T-helper 17 cell (primary cell): ENCODE data around the gene TBC1D1. TPM values are rescaled to one million over a fixed set of nuclear protein-coding genes. Genes with fewer than 3 reads are reported as not detected.

ENCODE experiments used
- ATAC-seq: fragments of 150-1000 bp; cut with Tn5 transposase; 2 replicates; pipeline ENCODE4 v1.10.0; 2021; ENCODE audit warnings: mild to moderate bottlenecking, moderate library complexity
- DNase-seq, 3 donors: peaks; one replicate each; pipeline versions ENCODE4 v3.0.0 to v3.0.0-alpha.2; 2020 to 2021
- H3K9me3 ChIP-seq: one replicate; pipeline ENCODE4 v1.7.0; 2013; ENCODE audit warnings: low read length, mild to moderate bottlenecking; ENCODE audit not compliant: control insufficient read depth, poor library complexity, severe bottlenecking
- H3K27ac Mint-ChIP-seq: one replicate; pipeline ENCODE4 v1.8.0; 2022; ENCODE audit warnings: mild to moderate bottlenecking, moderate library complexity, mixed read lengths
- H3K27me3 Mint-ChIP-seq: one replicate; pipeline ENCODE4 v1.8.0; 2022; ENCODE audit warnings: mixed read lengths
- H3K36me3 Mint-ChIP-seq: one replicate; pipeline ENCODE4 v1.8.0; 2022; ENCODE audit warnings: low read depth, mixed read lengths
- H3K4me1 Mint-ChIP-seq: one replicate; pipeline ENCODE4 v1.8.0; 2022; ENCODE audit warnings: mild to moderate bottlenecking, mixed read lengths
- H3K4me3 Mint-ChIP-seq: one replicate; pipeline ENCODE4 v1.8.0; 2022; ENCODE audit warnings: mild to moderate bottlenecking, moderate library complexity, mixed read lengths
- total RNA-seq, 4 donors: library from RNA in 2 of 4; stranded (reverse) in 2 of 4; gene quantifications; one replicate each; pipeline ENCODE4 v1.2.3 and lab custom pipeline; 2022 to 2026

The TBC1D1 gene
- total RNA-seq, 2 donors from 2014 or later, result 45.5 to 51.1 TPM

- Mint-ChIP-seq H3K4me3 (no peak overlapping the region), H3K36me3 (no peaks in the 10 kb centered on the region), H3K4me1 (peaks cover 29% of the 10 kb centered on the region), H3K27me3 (no peaks in the 10 kb centered on the region), H3K27ac (peak overlapping the region; percentile 86)
- H3K9me3 ChIP-seq, result no peaks in the 10 kb centered on the region
- ATAC-seq (no peak), DNase-seq (no peak)
Measured at GRCh38 chr4:38176165-38176564, 285.3 kb downstream of the TBC1D1 start.

DNA sequence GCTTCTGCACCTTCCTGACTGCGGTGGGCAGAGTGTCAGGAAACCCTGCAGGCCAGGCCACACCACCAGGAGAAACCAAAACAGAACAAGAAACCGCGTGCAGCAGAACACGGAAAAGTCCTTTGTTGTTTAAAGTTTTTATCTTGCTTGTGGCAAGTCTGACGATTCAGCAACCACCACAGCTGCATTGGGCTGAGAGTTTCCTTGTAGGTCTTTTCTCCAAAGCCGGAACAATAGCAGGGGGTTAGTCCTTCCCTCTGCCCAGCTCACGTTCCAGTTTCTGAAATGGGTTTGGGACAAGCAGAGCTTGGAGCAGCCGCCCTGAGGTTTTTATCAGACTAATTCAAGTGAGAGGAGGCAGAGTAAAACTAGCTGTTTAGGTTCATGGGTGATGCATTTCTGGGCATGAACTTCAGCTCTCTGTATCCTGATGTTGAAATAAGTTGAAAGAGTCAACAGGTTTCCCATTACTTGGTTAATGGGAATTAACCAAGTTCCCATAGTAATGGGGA, 286.2 kb downstream of the TBC1D1 start:
- Mint-ChIP-seq H3K27me3 (no peaks in the 10 kb centered on the region), H3K4me3 (peak overlapping the region; percentile 78), H3K27ac (peak overlapping the region; percentile 86), H3K36me3 (no peaks in the 10 kb centered on the region), H3K4me1 (peaks cover 29% of the 10 kb centered on the region)
- DNase-seq, result peak in 2 of 3 donors; percentile 11 to 31
- ATAC-seq, result peak; percentile 75
- no peaks in the 10 kb centered on the region for H3K9me3 ChIP-seq

DNA sequence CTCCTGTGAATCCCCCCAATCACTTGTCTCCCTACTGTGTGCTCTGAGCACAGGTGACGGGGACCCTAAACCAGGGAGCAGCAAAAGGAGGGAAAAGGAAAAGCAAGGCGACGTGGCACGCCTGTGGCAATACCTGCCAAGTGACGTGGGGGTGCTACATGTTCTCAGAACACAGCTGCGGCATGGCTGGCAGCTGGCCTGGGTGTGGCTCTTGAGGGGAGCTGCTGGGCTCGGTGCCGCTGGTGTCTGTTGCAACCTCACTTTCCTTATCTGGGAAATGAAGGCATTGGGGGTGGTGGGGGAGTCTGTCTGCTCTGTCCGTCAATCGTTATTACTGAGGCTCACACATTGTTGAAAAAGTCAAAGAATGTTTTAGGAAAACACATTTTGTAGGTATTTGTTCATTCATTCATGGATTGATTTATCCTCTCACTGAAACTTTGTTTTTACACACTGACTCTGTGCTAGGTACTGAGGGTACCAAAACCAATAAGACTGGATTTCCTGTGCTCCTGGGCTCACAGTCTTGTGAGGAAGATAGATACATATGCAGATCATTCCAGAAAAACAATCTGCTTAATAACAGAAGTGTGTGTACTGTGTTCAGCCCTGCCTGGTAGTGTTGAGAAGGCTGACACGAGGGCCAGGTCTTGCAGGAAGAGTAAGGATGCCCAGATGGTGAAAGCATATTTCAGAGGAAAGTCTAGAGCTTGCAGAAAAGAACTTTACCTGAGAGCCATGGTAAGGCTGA, 286.9 kb downstream of the TBC1D1 start:
- Mint-ChIP-seq H3K36me3 (no peaks in the 10 kb centered on the region), H3K27ac (peak overlapping the region; percentile 86), H3K4me1 (peaks cover 29% of the 10 kb centered on the region), H3K27me3 (no peaks in the 10 kb centered on the region), H3K4me3 (peak overlapping the region; percentile 78)
- DNase-seq, result peak in 1 of 3 donors; percentile 18
- H3K9me3 ChIP-seq, result no peaks in the 10 kb centered on the region
- ATAC-seq, result peak; percentile 77

DNA sequence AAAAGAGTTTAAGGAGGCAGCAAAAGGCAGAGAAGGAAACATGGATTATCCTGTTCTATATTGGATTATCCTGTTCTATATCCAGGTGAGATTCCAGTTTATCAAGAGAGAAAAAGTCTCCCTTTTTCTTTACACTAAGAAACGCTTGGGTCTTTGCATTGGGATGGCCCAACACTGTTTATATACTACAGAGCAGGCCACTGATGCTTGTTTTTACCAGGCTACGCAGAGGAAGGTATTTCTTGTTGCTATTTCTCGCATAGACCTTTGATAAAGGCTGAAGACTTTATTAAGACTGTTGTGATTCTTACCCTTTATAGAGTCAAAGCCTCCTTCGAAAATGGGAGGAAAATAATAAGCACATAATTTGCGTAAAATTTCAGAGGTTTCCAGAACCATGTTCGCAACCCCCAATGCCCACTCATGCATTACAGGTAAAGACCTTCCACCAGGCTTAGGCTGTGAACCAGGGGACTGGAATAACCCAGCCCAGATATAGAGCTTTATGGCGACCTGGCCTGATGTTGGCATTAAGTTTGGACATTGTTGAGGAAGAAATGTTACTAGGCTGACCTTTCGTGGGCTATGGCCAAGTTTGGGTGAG, 287.6 kb downstream of the TBC1D1 start:
- Mint-ChIP-seq H3K36me3 (no peaks in the 10 kb centered on the region), H3K27me3 (no peaks in the 10 kb centered on the region), H3K4me3 (no peak overlapping the region), H3K27ac (peak overlapping the region; percentile 86), H3K4me1 (peaks cover 29% of the 10 kb centered on the region)
- no peak for DNase-seq
- no peak for ATAC-seq
- no peaks in the 10 kb centered on the region for H3K9me3 ChIP-seq

- H3K4me3 Mint-ChIP-seq, result peak overlapping the region; percentile 39
- peaks cover 27% of the 10 kb centered on the region for H3K4me1 Mint-ChIP-seq
- DNase-seq (peak; percentile 27 to 65 (median 51)), ATAC-seq (peak; percentile 52)
- no peaks in the 10 kb centered on the region for H3K36me3 Mint-ChIP-seq
- H3K9me3 ChIP-seq, result no peaks in the 10 kb centered on the region
- H3K27me3 Mint-ChIP-seq, result no peaks in the 10 kb centered on the region
- no peak overlapping the region for H3K27ac Mint-ChIP-seq
Measured at GRCh38 chr4:38179690-38180377, 288.9 kb downstream of the TBC1D1 start.

DNA sequence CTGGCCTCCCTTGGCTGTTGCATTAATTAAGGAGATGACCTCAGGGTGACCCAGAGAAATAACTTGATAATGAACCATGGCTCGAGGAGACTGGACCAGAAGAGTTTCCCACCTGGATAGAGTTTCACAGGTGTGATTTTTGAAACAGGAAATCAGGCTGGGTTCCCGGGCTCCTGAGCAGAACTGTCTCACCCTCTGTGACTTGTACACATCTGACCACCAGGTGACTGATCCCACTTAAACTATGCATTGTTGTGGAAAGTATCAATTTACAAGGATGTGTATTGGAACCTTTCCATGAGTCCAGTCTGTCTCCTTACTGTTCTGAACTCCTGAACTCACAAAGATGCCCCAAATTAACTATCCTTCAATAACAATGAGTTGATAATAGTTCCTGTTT, 289.6 kb downstream of the TBC1D1 start:
- Mint-ChIP-seq H3K27ac (no peak overlapping the region), H3K4me1 (peaks cover 27% of the 10 kb centered on the region), H3K4me3 (no peak overlapping the region), H3K27me3 (no peaks in the 10 kb centered on the region), H3K36me3 (no peaks in the 10 kb centered on the region)
- DNase-seq, result no peak
- ATAC-seq, result no peak
- H3K9me3 ChIP-seq, result no peaks in the 10 kb centered on the region

GRCh38 chr4:38181286-38181685, 290.4 kb downstream of the TBC1D1 start:
- no peak for DNase-seq
- Mint-ChIP-seq H3K4me3 (no peak overlapping the region), H3K27me3 (no peaks in the 10 kb centered on the region), H3K4me1 (peaks cover 23% of the 10 kb centered on the region), H3K36me3 (no peaks in the 10 kb centered on the region), H3K27ac (no peak overlapping the region)
- ATAC-seq, result no peak
- H3K9me3 ChIP-seq, result no peaks in the 10 kb centered on the region

DNA sequence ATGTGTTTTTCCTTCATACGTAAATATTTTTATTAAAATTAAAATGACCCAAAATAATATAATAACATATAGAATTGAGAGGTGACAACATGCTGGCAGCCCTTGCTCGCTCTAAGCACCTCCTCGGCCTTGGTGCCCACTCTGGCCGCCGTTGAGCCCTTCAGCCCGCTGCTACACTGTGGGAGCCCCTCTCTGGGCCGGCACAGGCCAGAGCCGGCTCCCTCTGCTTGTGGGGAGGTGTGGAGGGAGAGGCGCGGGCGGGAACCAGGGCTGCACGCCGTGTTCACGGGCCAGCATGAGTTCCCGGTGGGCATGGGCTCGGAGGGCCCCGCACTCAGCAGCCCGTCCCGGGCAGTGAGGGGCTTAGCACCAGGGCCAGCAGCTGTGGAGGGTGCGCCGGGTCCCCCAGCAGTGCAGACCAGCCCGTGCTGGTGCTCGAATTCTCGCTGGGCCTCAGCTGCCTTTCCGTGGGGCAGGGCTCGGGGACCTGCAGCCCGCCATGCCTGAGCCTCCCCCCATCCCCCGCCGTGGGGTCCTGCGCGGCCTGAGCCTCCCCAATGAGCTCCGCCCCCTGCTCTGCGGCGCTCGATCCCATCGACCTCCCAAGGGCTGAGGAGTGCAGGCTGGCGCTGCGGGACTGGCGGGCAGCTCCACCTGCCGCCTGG, 291.6 kb downstream of the TBC1D1 start:
- Mint-ChIP-seq H3K4me1 (peaks cover 17% of the 10 kb centered on the region), H3K36me3 (no peaks in the 10 kb centered on the region), H3K4me3 (no peak overlapping the region), H3K27me3 (no peaks in the 10 kb centered on the region), H3K27ac (no peak overlapping the region)
- ATAC-seq, result no peak
- no peak for DNase-seq
- no peaks in the 10 kb centered on the region for H3K9me3 ChIP-seq

DNA sequence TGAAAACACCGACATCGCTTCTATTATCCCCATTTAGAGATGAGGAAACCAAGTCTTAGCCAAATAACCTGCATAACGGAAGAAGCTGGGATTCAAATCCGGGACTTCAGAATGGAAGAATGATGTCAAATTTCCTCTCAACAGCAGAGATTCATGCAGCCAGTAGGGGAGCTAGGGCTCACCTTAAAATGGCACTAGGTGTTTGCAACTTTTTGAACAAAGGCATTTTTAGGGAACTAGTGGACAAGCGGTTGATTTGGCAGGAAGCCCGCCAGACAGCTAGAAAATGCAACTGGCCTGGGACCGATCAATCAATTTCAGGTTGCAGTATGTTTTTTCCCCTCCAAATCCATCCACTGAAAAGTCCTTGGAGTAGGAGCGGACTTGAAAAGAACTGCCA, 293.5 kb downstream of the TBC1D1 start:
- no peak for ATAC-seq
- Mint-ChIP-seq H3K27ac (no peak overlapping the region), H3K4me1 (peaks cover 9% of the 10 kb centered on the region), H3K4me3 (no peak overlapping the region), H3K27me3 (no peaks in the 10 kb centered on the region), H3K36me3 (no peaks in the 10 kb centered on the region)
- H3K9me3 ChIP-seq, result no peaks in the 10 kb centered on the region
- DNase-seq, result no peak

DNA sequence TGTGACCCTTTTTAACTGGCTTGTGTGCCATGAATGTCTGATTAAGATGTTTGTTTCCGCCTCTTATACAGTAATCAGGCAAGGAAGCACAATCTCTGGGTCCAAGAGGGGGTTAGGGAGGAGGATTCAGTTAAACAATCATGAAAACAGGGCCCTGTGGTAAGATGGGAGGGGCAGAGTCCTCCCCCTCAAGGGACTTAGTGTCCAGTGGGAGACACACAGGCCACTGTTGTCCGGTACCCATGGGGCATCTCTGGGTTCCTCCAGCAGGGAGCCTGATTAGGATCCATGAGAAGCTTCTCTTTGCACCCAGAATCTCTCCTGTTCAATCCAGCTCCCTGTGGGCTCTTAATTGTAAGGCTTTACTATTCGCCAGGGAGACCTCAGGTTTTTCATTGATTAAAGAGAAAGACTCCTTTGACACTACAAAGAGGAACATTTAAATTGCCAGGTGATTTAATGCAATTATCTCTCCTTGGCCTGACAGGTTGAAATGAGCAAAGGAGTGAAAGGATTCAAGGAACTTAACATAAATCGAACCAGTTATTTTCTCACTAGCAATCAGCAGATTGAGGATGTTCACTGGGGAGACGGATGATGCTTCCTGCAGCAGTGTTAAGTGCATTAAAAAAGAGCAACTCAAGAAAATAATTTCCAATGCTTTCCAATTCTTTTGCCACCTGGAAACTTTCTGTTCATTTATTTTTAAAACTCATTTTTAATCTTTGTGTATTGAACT, 294.7 kb downstream of the TBC1D1 start:
- H3K36me3 Mint-ChIP-seq, result no peaks in the 10 kb centered on the region
- H3K4me3 Mint-ChIP-seq, result no peak overlapping the region
- H3K4me1 Mint-ChIP-seq, result peaks cover 4% of the 10 kb centered on the region
- H3K27ac Mint-ChIP-seq, result no peak overlapping the region
- H3K27me3 Mint-ChIP-seq, result peaks cover 4% of the 10 kb centered on the region
- H3K9me3 ChIP-seq, result no peaks in the 10 kb centered on the region
- no peak for ATAC-seq
- no peak for DNase-seq

- DNase-seq (no peak), ATAC-seq (no peak)
- Mint-ChIP-seq H3K27ac (no peak overlapping the region), H3K27me3 (peaks cover 16% of the 10 kb centered on the region), H3K4me3 (no peak overlapping the region), H3K36me3 (no peaks in the 10 kb centered on the region), H3K4me1 (peaks cover 2% of the 10 kb centered on the region)
- H3K9me3 ChIP-seq, result no peaks in the 10 kb centered on the region
Measured at GRCh38 chr4:38188136-38188535, 297.3 kb downstream of the TBC1D1 start.

GRCh38 chr4:38188631-38189101, 297.8 kb downstream of the TBC1D1 start:
- peaks cover 16% of the 10 kb centered on the region for H3K27me3 Mint-ChIP-seq
- no peak for ATAC-seq
- no peak overlapping the region for H3K4me3 Mint-ChIP-seq
- H3K36me3 Mint-ChIP-seq, result no peaks in the 10 kb centered on the region
- H3K9me3 ChIP-seq, result no peaks in the 10 kb centered on the region
- no peak overlapping the region for H3K27ac Mint-ChIP-seq
- peaks cover 2% of the 10 kb centered on the region for H3K4me1 Mint-ChIP-seq
- no peak for DNase-seq
